ENCODE measurements around the gene SLC30A7.

The SLC30A7 gene

GRCh38 chr1:101029184-101029583 is 133.3 kb downstream of the SLC30A7 start:
- DNase-seq = no peak

DNA sequence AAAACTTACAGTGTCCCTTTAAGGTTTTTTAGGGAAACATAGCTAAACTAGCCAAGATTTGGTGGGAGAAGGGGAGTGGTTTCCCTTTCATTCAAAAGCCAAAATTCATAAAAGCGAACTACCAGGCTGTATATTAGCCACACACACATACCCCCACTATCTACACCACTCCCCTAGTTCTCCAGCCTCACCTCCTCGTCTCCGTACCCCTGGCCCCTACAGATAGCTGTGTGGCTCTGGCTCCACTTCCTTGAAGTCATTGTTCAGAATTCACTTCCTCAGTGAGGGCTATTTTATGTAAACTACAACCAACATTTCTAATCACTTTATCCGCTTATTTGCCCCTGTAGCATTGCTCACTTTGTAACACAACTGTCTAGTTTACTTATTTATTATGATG is 135.0 kb downstream of the SLC30A7 start:
- no peak for DNase-seq
